GM12878 (cell line): ENCODE results near the gene REG1A. TPM values are rescaled to one million over a fixed set of nuclear protein-coding genes. Genes with fewer than 3 reads are reported as not detected.

Experiments used
- ATAC-seq: fragments of 200-7000 bp; cut with Tn5 transposase; 3 replicates; pipeline ENCODE4 v1.9.1; 2020; ENCODE audit warnings: mild to moderate bottlenecking, moderate library complexity
- BruUV-seq: library from RNA; stranded (reverse); fragments of 400-500 nt; replicated peaks from 2 replicates; lab custom pipeline; 2021; lab: Mats Ljungman, UMichigan
- CTCF ChIA-PET: fragments of 300-600 bp; sonication (Branson Sonifier 250); formaldehyde crosslinking; extraction: SDS; loops from one replicate; lab custom pipeline; 2021; ENCODE audit warnings: inconsistent platforms; lab: Yijun Ruan, JAX
- POLR2A ChIA-PET: fragments of 350-600 bp; formaldehyde crosslinking; extraction: SDS; loops from one replicate; lab custom pipeline; 2021; ENCODE audit warnings: inconsistent platforms; lab: Charles Lee
- RAD21 ChIA-PET: fragments of 300-600 bp; sonication (Branson Sonifier 250); formaldehyde crosslinking; loops from one replicate; lab custom pipeline; 2023; ENCODE audit warnings: antibody characterized with exemption; ENCODE audit not compliant: unreplicated experiment; lab: Charles Lee
- SMC1A ChIA-PET: fragments of 300-600 bp; sonication (Branson Sonifier 250); formaldehyde crosslinking; loops from one replicate; lab custom pipeline; 2023; ENCODE audit not compliant: unreplicated experiment, uncharacterized antibody; lab: Charles Lee
- DNase-seq: peaks from one replicate; pipeline ENCODE4 v3.0.0-alpha.2; 2011; ENCODE audit warnings: low read depth, low spot score
- FAIRE-seq: peaks from 3 replicates; lab custom pipeline; 2011; peaks lifted over from hg19 to GRCh38; lab: Jason Lieb, UNC
- H2AFZ ChIP-seq: 2 replicates; pipeline ENCODE4 v1.6.0; 2011; ENCODE audit warnings: low read depth, low read length, control low read depth; ENCODE audit not compliant: control insufficient read depth
- H3K27ac ChIP-seq: 2 replicates; pipeline ENCODE4 v1.5.1; 2011; ENCODE audit warnings: control low read depth; ENCODE audit not compliant: control insufficient read depth, insufficient read depth
- H3K27me3 ChIP-seq, 2 experiments: replicated peaks in 1 of 2; 2 replicates each; pipeline versions ENCODE4 v1.6.0 to v1.6.1; 2011; ENCODE audit warnings: low read length in 1 of 2; ENCODE audit not compliant: control insufficient read depth in 2 of 2, insufficient read depth in 2 of 2
- H3K36me3 ChIP-seq, 2 experiments: 2 replicates each; pipeline ENCODE4 v1.5.1; 2011; ENCODE audit warnings: low read length in 1 of 2; ENCODE audit not compliant: control insufficient read depth in 2 of 2, insufficient read depth in 2 of 2
- H3K4me1 ChIP-seq: 2 replicates; pipeline ENCODE4 v1.6.1; 2011; ENCODE audit warnings: mild to moderate bottlenecking, low read length, moderate library complexity, mixed read lengths; ENCODE audit not compliant: control insufficient read depth, insufficient read depth
- H3K4me2 ChIP-seq: 2 replicates; pipeline ENCODE4 v1.6.0; 2011; ENCODE audit warnings: control low read depth; ENCODE audit not compliant: control insufficient read depth, insufficient read depth
- H3K4me3 ChIP-seq: fragments of 200-600 bp; sonication (generic); 2 replicates; pipeline ENCODE4 v1.5.1; 2016
- H3K79me2 ChIP-seq: 2 replicates; pipeline ENCODE4 v1.6.0; 2011; ENCODE audit warnings: low read length; ENCODE audit not compliant: control insufficient read depth, insufficient read depth
- H3K9ac ChIP-seq: 2 replicates; pipeline ENCODE4 v1.8.0; 2011; ENCODE audit warnings: low read length, control low read depth, mixed read lengths; ENCODE audit not compliant: control insufficient read depth, insufficient read depth
- H3K9me3 ChIP-seq: replicated peaks from 3 replicates; pipeline ENCODE4 v1.5.1; 2011; ENCODE audit warnings: mild to moderate bottlenecking, low read length; ENCODE audit not compliant: control insufficient read depth, insufficient read depth
- H4K20me1 ChIP-seq: 2 replicates; pipeline ENCODE4 v1.6.0; 2011; ENCODE audit not compliant: control insufficient read depth, insufficient read depth
- BRCA1 ChIP-seq: IDR thresholded peaks from 2 replicates; pipeline ENCODE4 v1.6.1; 2011; ENCODE audit warnings: low read depth, low read length, improper control_type of control experiment
- ESRRA ChIP-seq: IDR thresholded peaks from 2 replicates; pipeline ENCODE4 v1.6.1; 2012; ENCODE audit warnings: mild to moderate bottlenecking, low read length, improper control_type of control experiment
- GABPA ChIP-seq: IDR thresholded peaks from 2 replicates; pipeline ENCODE4 v1.6.1; 2014; ENCODE audit warnings: antibody characterized with exemption, low read depth, mild to moderate bottlenecking, inconsistent platforms
- KAT2A ChIP-seq: conservative IDR thresholded peaks from 2 replicates; pipeline ENCODE4 v1.6.1; 2011; ENCODE audit warnings: low read depth, low read length; ENCODE audit not compliant: control insufficient read depth
- RBBP5 ChIP-seq: fragments of 200-600 bp; sonication (generic); conservative IDR thresholded peaks from 2 replicates; pipeline ENCODE4 v1.6.1; 2016
- SPI1 ChIP-seq: IDR thresholded peaks from 2 replicates; pipeline ENCODE4 v1.6.1; 2011; ENCODE audit warnings: low read depth, mild to moderate bottlenecking, low read length, moderate library complexity, borderline replicate concordance; ENCODE audit not compliant: insufficient read depth
- SUZ12 ChIP-seq: fragments of 200-600 bp; sonication (generic); IDR thresholded peaks from one replicate; pipeline ENCODE4 v1.6.1; 2018; ENCODE audit warnings: antibody characterized with exemption, mild to moderate bottlenecking; ENCODE audit not compliant: unreplicated experiment
- TCF7 ChIP-seq: IDR thresholded peaks from 2 replicates; pipeline ENCODE4 v1.6.1; 2014; ENCODE audit warnings: antibody characterized with exemption, borderline replicate concordance
- ZNF24 ChIP-seq: fragments of 450-650 bp; IDR thresholded peaks from 2 replicates; pipeline ENCODE4 v1.6.1; 2017; ENCODE audit warnings: antibody characterized with exemption, mild to moderate bottlenecking
- WGBS: methylation state at CpG from one replicate; pipeline ENCODE4 v1.1.6; 2016; ENCODE audit warnings: low lambda C conversion rate; ENCODE audit not compliant: insufficient replicate concordance, insufficient coverage; ENCODE audit errors: missing lambda C conversion rate; 5-methylcytosine and 5-hydroxymethylcytosine counted together
- in situ Hi-C: fragments of 300-500 bp; cut with MboI; formaldehyde crosslinking; loops from 9 replicates; pipeline ENCODE4 v1.14.3; 2018; ENCODE audit warnings: mixed read lengths
- intact Hi-C: fragments of 100-400 bp; cut with micrococcal nuclease; formaldehyde crosslinking; loops from one replicate; pipeline ENCODE4 v1.14.2; 2022; ENCODE audit not compliant: unreplicated experiment
- polyA plus RNA-seq, 11 experiments: library from polyadenylated mRNA; depleted of rRNA in 4 of 11; unstranded in 6 of 11; stranded (reverse) in 5 of 11; fragments of >200 nt; fragmentation: Nextera tagmentation in 4 of 11; fragmentation: Illumina TruSeq in 1 of 11; extraction: Ambion mirVana in 4 of 11; extraction: Trizol in 1 of 11; gene quantifications; 1 replicate in 1 of 11; 2 replicates in 10 of 11; pipeline versions ENCODE4 v1.2.1 to v1.2.3, GENCODE V29; 2011 to 2016; ENCODE audit warnings: inconsistent platforms in 2 of 11, missing spikeins in 2 of 11, low read depth in 1 of 11
- total RNA-seq, 4 experiments: library from RNA; depleted of rRNA in 3 of 4; stranded (reverse); fragments of >200 nt in 3 of 4; fragmentation: Illumina TruSeq in 1 of 4; extraction: Trizol in 1 of 4; gene quantifications; 2 replicates each; pipeline versions ENCODE4 v1.2.1 to v1.2.3, GENCODE V29; 2013 to 2021
- TF ChIP-seq, protein P1 (sequence below): IDR thresholded peaks from 2 replicates; pipeline ENCODE4 v1.6.1; 2011; ENCODE audit warnings: low read depth, low read length, improper control_type of control experiment, borderline replicate concordance
- TF ChIP-seq, protein P2 (sequence below): fragments of 450-650 bp; IDR thresholded peaks from 2 replicates; pipeline ENCODE4 v1.6.1; 2017; ENCODE audit warnings: mild to moderate bottlenecking
- TF ChIP-seq, protein P3 (sequence below): fragments of 450-650 bp; IDR thresholded peaks from 2 replicates; pipeline ENCODE4 v1.6.1; 2017; ENCODE audit warnings: borderline replicate concordance
- TF ChIP-seq, protein P4 (sequence below): fragments of 450-650 bp; formaldehyde crosslinking; IDR thresholded peaks from 2 replicates; pipeline ENCODE4 v1.4.0; 2020; ENCODE audit warnings: mild to moderate bottlenecking, moderate library complexity
- TF ChIP-seq, protein P5 (sequence below): IDR thresholded peaks from 2 replicates; pipeline ENCODE4 v1.6.1; 2012; ENCODE audit warnings: low read depth, low read length, improper control_type of control experiment

Gene REG1A
- total and polyA plus RNA-seq, 10 of the 15 experiments (the other 5 are each of a cell fraction or from before 2014, with no cell fraction given) = 4.5 TPM; not detected in 9

DNA sequence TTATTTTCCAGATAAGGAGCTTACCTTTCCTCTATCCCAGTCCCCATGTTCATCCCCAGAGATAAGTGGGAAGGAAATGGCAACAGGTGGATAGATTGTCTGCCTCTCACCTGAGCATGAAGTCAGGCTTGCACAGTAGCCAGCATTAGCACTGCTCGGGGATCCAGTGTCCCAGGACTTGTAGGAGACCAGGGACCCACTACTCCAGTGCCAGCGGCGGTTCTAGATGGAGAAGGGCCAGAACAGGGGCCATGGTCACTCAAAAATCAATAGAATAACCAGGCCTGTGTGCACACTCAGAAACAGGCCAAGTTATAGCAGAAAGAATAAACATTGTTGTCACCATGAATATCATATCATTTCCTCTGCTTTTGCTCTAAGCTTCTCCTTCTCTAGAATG is 34.9 kb upstream of the REG1A start:
- DNase-seq = no peak
- in situ Hi-C loops (no loop called here), intact Hi-C loops (no loop called here)
- ChIA-PET CTCF (no interaction called here), SMC1A (no interaction called here), RAD21 (no interaction called here), POLR2A (no interaction called here)
- WGBS = 0% methylated on average over 3 of the region's 3 CpGs
- no peaks in the 10 kb centered on the region for H3K4me1 ChIP-seq
- no peak overlapping the region for H3K4me3 ChIP-seq
- H4K20me1 ChIP-seq = no peaks in the 10 kb centered on the region
- no peaks in the 10 kb centered on the region for H3K9me3 ChIP-seq
- no peak overlapping the region for H2AFZ ChIP-seq
- no peak for FAIRE-seq
- no peaks in the 10 kb centered on the region for H3K36me3 ChIP-seq
- no peak overlapping the region for H3K27ac ChIP-seq
- TF ChIP-seq KAT2A (no peak), ESRRA (no peak), ZNF24 (no peak), GABPA (no peak), SUZ12 (no peak), RBBP5 (no peak), TCF7 (no peak), SPI1 (no peak), BRCA1 (no peak)
- TF ChIP-seq, protein P1, sequence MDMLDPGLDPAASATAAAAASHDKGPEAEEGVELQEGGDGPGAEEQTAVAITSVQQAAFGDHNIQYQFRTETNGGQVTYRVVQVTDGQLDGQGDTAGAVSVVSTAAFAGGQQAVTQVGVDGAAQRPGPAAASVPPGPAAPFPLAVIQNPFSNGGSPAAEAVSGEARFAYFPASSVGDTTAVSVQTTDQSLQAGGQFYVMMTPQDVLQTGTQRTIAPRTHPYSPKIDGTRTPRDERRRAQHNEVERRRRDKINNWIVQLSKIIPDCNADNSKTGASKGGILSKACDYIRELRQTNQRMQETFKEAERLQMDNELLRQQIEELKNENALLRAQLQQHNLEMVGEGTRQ = no peak
- TF ChIP-seq, protein P2, sequence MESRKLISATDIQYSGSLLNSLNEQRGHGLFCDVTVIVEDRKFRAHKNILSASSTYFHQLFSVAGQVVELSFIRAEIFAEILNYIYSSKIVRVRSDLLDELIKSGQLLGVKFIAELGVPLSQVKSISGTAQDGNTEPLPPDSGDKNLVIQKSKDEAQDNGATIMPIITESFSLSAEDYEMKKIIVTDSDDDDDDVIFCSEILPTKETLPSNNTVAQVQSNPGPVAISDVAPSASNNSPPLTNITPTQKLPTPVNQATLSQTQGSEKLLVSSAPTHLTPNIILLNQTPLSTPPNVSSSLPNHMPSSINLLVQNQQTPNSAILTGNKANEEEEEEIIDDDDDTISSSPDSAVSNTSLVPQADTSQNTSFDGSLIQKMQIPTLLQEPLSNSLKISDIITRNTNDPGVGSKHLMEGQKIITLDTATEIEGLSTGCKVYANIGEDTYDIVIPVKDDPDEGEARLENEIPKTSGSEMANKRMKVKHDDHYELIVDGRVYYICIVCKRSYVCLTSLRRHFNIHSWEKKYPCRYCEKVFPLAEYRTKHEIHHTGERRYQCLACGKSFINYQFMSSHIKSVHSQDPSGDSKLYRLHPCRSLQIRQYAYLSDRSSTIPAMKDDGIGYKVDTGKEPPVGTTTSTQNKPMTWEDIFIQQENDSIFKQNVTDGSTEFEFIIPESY = no peak
- TF ChIP-seq, protein P3, sequence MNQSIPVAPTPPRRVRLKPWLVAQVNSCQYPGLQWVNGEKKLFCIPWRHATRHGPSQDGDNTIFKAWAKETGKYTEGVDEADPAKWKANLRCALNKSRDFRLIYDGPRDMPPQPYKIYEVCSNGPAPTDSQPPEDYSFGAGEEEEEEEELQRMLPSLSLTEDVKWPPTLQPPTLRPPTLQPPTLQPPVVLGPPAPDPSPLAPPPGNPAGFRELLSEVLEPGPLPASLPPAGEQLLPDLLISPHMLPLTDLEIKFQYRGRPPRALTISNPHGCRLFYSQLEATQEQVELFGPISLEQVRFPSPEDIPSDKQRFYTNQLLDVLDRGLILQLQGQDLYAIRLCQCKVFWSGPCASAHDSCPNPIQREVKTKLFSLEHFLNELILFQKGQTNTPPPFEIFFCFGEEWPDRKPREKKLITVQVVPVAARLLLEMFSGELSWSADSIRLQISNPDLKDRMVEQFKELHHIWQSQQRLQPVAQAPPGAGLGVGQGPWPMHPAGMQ = no peak
- TF ChIP-seq, protein P4, sequence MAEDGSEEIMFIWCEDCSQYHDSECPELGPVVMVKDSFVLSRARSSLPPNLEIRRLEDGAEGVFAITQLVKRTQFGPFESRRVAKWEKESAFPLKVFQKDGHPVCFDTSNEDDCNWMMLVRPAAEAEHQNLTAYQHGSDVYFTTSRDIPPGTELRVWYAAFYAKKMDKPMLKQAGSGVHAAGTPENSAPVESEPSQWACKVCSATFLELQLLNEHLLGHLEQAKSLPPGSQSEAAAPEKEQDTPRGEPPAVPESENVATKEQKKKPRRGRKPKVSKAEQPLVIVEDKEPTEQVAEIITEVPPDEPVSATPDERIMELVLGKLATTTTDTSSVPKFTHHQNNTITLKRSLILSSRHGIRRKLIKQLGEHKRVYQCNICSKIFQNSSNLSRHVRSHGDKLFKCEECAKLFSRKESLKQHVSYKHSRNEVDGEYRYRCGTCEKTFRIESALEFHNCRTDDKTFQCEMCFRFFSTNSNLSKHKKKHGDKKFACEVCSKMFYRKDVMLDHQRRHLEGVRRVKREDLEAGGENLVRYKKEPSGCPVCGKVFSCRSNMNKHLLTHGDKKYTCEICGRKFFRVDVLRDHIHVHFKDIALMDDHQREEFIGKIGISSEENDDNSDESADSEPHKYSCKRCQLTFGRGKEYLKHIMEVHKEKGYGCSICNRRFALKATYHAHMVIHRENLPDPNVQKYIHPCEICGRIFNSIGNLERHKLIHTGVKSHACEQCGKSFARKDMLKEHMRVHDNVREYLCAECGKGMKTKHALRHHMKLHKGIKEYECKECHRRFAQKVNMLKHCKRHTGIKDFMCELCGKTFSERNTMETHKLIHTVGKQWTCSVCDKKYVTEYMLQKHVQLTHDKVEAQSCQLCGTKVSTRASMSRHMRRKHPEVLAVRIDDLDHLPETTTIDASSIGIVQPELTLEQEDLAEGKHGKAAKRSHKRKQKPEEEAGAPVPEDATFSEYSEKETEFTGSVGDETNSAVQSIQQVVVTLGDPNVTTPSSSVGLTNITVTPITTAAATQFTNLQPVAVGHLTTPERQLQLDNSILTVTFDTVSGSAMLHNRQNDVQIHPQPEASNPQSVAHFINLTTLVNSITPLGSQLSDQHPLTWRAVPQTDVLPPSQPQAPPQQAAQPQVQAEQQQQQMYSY (CRISPR knock-in tag) = no peak
- TF ChIP-seq, protein P5, sequence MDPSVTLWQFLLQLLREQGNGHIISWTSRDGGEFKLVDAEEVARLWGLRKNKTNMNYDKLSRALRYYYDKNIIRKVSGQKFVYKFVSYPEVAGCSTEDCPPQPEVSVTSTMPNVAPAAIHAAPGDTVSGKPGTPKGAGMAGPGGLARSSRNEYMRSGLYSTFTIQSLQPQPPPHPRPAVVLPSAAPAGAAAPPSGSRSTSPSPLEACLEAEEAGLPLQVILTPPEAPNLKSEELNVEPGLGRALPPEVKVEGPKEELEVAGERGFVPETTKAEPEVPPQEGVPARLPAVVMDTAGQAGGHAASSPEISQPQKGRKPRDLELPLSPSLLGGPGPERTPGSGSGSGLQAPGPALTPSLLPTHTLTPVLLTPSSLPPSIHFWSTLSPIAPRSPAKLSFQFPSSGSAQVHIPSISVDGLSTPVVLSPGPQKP = no peak
- no peaks in the 10 kb centered on the region for H3K79me2 ChIP-seq
- ATAC-seq = no peak
- no peaks in the 10 kb centered on the region for H3K27me3 ChIP-seq
- no peak overlapping the region for H3K9ac ChIP-seq
- H3K4me2 ChIP-seq = no peak overlapping the region
- BruUV-seq = no TSS peak
